GM12801 (cell line): Measurements from ENCODE around the gene LIN7C.

Experiments used
- TF ChIP-seq, protein P1 (sequence below): IDR thresholded peaks from one replicate; pipeline ENCODE4 v1.5.1; 2011; ENCODE audit warnings: control low read depth; ENCODE audit not compliant: insufficient read length; ENCODE audit errors: extremely low read depth

LIN7C gene

DNA sequence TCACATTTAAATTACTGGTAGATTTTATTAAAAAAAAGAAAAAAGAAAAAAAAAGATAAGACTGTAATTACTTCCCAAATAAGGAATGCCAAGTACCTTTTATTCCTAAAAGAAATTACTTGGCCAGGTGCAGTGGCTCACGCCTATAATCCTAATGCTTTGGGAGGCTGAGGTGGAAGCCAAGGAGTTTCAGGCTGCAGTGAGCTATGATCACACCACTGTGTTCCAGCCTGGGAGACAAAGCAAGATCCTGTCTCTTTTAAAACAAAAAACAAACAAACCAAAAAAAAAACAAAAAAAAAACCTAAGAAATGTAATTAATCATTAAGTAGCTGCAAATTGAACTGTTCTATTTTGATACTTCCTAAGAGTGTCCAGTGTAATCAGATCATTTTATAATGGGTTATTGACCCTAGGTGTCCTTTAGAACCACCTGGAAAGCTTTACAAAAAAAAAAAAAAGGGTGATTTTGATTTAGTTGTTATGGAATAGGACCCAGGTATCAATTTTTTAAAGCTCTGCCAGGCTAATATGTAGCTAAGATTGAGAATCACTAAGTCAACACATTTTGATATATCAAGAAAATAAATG, 10.8 kb downstream of the LIN7C start:
- TF ChIP-seq, protein P1, sequence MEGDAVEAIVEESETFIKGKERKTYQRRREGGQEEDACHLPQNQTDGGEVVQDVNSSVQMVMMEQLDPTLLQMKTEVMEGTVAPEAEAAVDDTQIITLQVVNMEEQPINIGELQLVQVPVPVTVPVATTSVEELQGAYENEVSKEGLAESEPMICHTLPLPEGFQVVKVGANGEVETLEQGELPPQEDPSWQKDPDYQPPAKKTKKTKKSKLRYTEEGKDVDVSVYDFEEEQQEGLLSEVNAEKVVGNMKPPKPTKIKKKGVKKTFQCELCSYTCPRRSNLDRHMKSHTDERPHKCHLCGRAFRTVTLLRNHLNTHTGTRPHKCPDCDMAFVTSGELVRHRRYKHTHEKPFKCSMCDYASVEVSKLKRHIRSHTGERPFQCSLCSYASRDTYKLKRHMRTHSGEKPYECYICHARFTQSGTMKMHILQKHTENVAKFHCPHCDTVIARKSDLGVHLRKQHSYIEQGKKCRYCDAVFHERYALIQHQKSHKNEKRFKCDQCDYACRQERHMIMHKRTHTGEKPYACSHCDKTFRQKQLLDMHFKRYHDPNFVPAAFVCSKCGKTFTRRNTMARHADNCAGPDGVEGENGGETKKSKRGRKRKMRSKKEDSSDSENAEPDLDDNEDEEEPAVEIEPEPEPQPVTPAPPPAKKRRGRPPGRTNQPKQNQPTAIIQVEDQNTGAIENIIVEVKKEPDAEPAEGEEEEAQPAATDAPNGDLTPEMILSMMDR: no peak

DNA sequence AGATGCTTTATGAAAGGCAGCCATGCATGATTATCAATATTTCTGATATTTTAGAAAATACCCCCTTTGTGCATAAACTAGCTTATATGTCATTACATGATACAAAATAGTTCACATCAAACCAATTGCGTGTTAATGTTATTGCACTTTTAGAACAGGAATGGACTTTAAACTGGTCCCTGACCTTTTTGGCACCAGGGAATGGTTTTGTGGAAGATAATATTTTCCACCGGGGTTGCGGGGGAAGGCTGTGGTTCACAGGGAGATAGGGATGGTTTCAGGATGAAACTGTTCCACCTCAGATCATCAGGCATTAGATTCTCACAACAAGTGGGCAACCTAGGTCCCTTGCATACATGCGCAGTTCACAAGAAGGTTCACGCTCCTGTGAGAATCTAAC, 17.5 kb downstream of the LIN7C start:
- TF ChIP-seq, protein P1: no peak

DNA sequence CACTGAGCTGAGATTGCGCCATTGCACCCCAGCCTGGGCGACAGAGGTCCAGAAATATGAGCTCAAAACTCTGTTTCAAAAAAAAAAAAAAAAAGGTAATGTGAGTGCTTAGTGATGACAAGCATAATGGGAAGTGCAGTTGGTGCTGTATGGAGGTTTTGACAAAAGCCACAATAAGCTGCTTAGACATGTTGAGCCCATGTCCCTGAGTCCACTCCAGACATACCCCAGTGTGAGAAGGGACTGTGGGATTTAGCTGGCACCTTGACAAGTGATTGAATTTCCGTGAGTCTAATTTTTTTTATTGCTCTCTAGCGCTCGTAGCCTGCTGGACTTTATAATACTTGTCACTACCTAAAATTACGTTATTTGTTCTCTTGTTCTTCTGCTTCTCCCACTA, 18.9 kb downstream of the LIN7C start:
- TF ChIP-seq, protein P1: no peak

DNA sequence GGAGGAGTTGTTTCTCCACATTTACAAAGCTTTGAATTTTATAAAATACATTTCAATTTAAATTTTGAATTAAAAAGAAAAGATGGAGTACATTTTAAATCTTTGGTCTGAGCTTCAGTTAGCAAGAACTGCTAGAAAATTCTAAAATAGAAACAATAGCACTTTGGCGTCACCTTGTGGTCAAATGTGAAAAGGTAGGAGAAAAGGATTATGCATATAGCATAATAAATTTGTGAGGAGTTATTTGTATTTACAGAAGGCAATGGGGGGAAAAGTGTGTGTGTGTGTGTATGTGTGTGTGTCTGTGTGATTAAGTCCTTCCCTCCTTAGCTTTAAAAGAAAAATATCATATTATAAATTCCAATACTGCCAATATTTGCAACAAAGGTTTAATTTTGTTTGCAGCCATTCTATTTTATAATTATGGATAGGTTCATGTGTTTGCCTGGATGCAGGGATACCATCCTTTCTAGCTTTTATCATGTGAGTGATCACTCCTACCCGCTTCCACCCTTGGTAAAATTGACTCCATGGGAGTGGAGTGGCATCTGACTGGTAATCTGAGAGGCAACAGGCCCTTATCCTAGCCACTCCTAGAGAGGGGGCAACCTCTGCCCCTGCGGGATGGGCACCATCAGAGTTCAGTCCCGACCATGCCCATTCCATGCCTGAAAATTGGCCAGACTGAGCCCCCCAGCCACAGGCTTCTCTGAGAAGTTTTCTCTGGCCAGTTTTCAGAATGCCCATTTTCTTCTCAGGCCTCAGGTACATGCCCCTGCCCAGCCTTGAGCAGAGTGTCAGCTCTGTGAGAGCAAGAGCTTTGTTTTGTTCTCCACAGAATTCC, 20.4 kb downstream of the LIN7C start:
- TF ChIP-seq, protein P1: peak; percentile 49

DNA sequence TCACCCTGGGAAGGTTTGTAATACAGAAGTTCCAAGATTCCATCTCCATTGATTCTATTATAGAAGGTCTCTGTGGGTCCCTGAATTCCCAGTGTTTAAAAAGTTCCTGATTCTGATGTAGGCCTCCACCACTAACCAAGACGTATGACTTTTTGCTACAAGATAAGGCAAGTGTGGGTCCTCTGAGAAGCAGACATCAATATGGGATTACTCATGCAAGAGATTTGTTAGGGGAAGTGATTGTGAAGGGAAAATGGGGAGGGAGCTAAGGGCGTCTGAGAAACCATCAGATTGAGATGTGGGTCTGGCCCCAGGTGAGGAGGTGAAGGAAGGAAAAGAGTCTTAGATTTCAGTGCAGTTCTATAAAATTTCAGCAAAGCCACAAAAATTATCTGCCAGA, 23.8 kb downstream of the LIN7C start:
- TF ChIP-seq, protein P1: no peak

DNA sequence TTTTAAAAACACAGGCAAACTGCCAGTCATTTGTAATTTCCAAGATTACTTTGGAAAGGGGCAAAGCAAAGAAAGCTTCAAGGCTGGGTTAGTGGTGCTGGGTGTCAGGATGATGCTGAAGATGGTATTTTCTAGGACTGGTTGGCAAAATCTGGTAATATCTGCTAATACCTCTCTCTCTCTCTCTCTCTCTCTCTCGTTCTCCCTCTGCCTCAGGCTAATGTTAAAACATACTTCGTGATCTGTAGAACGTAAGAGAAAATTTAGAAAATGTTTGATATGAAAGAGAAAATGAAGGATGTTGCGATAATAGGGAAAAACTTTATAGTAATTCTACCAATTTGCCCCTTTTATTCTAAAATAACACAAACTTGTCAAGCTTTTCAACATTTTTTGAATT, 24.6 kb downstream of the LIN7C start:
- TF ChIP-seq, protein P1: no peak

DNA sequence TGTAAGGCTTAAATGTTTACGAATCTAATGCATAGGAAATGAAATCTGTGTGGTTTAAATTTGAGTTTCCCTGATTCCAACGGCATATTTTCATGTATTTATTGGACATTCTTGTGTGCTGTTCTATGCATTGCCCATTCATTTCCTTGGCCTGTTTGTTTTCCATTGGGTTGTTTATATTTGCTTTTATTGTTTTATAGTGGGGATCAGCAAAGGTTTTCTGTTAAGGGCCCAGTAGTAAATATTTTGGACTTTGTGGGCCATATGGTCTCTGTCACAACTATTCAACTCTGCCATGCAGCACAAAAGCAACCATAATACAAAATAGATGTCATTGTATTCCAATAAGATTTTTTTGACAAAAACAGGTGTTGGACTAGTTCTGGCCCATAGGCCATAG, 28.7 kb downstream of the LIN7C start:
- TF ChIP-seq, protein P1: no peak
